Prostate gland (tissue), 2 donors: ENCODE data around the gene DST.

Source experiments
- CTCF ChIP-seq, 4 experiments: fragments of 200-600 bp in 2 of 4; fragments of 450-650 bp in 2 of 4; sonication (generic) in 2 of 4; IDR thresholded peaks; 1 replicate in 3 of 4; 2 replicates in 1 of 4; pipeline ENCODE4 v1.5.1; 2016 to 2019; ENCODE audit warnings: antibody characterized with exemption in 4 of 4, mild to moderate bottlenecking in 2 of 4, moderate library complexity in 2 of 4
- POLR2A ChIP-seq: fragments of 450-650 bp; IDR thresholded peaks from one replicate; pipeline ENCODE4 v1.6.1; 2016; ENCODE audit warnings: antibody characterized with exemption, mild to moderate bottlenecking

GRCh38 chr6:56474532-56474931 is 168.2 kb downstream of the DST start:
- TF ChIP-seq CTCF (IDR thresholded peaks at IDR 0.05) (no peak), POLR2A (no peak)
